ENCODE measurements around the gene EIF2B5. TPM values are rescaled to one million over a fixed set of nuclear protein-coding genes. Genes with fewer than 3 reads are reported as not detected.

The EIF2B5 gene
- total RNA-seq, 4 donors from 2014 or later = 28.5 to 50.3 (median 38.7) TPM

GRCh38 chr3:184185461-184186183 lies 50.5 kb downstream of the EIF2B5 start:
- TF ChIP-seq CTCF (IDR thresholded peaks at IDR 0.05) = no peak
- DNase-seq (ENCODE audit: low spot score) (peak; percentile 93), ATAC-seq (ENCODE audit: low FRiP score) (peak; percentile 97)

- DNase-seq (ENCODE audit: low spot score) = no peak
- no peak for TF ChIP-seq CTCF (IDR thresholded peaks at IDR 0.05)
- ATAC-seq (ENCODE audit: low FRiP score) = peak; percentile 24
Observed at GRCh38 chr3:184186184-184186901, 51.2 kb downstream of the EIF2B5 start, which contains the start of gene ABCF3. Gene ABCF3 (plus strand): TSS chr3:184186199. CDS start chr3:184186208, 9 bp downstream.

GRCh38 chr3:184186902-184187207 lies 51.7 kb downstream of the EIF2B5 start:
- DNase-seq (ENCODE audit: low spot score) (no peak), ATAC-seq (ENCODE audit: low FRiP score) (no peak)
- TF ChIP-seq CTCF (IDR thresholded peaks at IDR 0.05) = no peak

GRCh38 chr3:184188080-184188479 lies 52.9 kb downstream of the EIF2B5 start:
- ATAC-seq (ENCODE audit: low FRiP score) = no peak
- TF ChIP-seq CTCF (IDR thresholded peaks at IDR 0.05) = no peak
- no peak for DNase-seq (ENCODE audit: low spot score)

- no peak for TF ChIP-seq CTCF (IDR thresholded peaks at IDR 0.05)
- ATAC-seq (ENCODE audit: low FRiP score) = no peak
- no peak for DNase-seq (ENCODE audit: low spot score)
Observed at GRCh38 chr3:184189421-184189820, 54.3 kb downstream of the EIF2B5 start.

GRCh38 chr3:184192889-184193288 lies 57.7 kb downstream of the EIF2B5 start:
- ATAC-seq (ENCODE audit: low FRiP score) (no peak), DNase-seq (ENCODE audit: low spot score) (no peak)
- TF ChIP-seq CTCF (IDR thresholded peaks at IDR 0.05) = no peak
